ENCODE data around the gene CKB.
A peak's percentile ranks its signal among the peaks of the same experiment; 100 is the strongest.

Gene CKB

GRCh38 chr14:103548463-103549351 lies 26.1 kb upstream of the CKB start:
- TF ChIP-seq, protein P1, sequence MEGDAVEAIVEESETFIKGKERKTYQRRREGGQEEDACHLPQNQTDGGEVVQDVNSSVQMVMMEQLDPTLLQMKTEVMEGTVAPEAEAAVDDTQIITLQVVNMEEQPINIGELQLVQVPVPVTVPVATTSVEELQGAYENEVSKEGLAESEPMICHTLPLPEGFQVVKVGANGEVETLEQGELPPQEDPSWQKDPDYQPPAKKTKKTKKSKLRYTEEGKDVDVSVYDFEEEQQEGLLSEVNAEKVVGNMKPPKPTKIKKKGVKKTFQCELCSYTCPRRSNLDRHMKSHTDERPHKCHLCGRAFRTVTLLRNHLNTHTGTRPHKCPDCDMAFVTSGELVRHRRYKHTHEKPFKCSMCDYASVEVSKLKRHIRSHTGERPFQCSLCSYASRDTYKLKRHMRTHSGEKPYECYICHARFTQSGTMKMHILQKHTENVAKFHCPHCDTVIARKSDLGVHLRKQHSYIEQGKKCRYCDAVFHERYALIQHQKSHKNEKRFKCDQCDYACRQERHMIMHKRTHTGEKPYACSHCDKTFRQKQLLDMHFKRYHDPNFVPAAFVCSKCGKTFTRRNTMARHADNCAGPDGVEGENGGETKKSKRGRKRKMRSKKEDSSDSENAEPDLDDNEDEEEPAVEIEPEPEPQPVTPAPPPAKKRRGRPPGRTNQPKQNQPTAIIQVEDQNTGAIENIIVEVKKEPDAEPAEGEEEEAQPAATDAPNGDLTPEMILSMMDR (IDR thresholded peaks at IDR 0.05; ENCODE audit: borderline replicate concordance, insufficient read depth, low read depth, low read length) = no peak
- H3K4me3 ChIP-seq (ENCODE audit: low read depth, low read length) = no peak overlapping the region

GRCh38 chr14:103547941-103548462 lies 25.4 kb upstream of the CKB start:
- TF ChIP-seq, protein P1 (IDR thresholded peaks at IDR 0.05; ENCODE audit: borderline replicate concordance, insufficient read depth, low read depth, low read length) = no peak
- no peak overlapping the region for H3K4me3 ChIP-seq (ENCODE audit: low read depth, low read length)

DNA sequence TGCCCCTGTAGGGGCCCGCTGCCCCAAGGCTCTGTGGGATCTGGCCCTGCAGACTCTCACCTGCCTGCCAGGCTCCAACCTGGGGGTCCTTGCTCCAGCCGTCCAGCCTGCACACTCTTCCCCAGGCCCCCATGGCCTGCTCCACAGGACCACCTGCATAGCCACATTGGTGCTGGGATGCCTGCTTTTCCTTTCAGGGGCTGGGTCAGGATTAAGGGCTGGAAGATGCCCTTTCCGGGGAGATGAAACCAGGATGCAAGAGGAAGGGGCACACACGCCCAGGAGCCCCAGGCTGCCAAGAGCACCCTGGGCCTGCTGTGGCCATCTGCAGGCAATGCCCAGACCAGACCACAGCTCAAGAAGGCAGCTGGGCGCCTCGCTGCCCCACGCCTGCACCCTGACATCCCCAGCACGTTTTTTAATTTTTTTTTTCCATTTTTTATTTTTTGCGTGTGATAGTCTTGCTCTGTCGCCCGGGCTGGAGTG lies 24.9 kb upstream of the CKB start:
- TF ChIP-seq, protein P1 (IDR thresholded peaks at IDR 0.05; ENCODE audit: borderline replicate concordance, insufficient read depth, low read depth, low read length) = no peak
- H3K4me3 ChIP-seq (ENCODE audit: low read depth, low read length) = no peak overlapping the region

- no peak overlapping the region for H3K4me3 ChIP-seq (ENCODE audit: low read depth, low read length)
- TF ChIP-seq, protein P1 (IDR thresholded peaks at IDR 0.05; ENCODE audit: borderline replicate concordance, insufficient read depth, low read depth, low read length) = peak; percentile 89
Measured at GRCh38 chr14:103546652-103547454, 24.2 kb upstream of the CKB start.

DNA sequence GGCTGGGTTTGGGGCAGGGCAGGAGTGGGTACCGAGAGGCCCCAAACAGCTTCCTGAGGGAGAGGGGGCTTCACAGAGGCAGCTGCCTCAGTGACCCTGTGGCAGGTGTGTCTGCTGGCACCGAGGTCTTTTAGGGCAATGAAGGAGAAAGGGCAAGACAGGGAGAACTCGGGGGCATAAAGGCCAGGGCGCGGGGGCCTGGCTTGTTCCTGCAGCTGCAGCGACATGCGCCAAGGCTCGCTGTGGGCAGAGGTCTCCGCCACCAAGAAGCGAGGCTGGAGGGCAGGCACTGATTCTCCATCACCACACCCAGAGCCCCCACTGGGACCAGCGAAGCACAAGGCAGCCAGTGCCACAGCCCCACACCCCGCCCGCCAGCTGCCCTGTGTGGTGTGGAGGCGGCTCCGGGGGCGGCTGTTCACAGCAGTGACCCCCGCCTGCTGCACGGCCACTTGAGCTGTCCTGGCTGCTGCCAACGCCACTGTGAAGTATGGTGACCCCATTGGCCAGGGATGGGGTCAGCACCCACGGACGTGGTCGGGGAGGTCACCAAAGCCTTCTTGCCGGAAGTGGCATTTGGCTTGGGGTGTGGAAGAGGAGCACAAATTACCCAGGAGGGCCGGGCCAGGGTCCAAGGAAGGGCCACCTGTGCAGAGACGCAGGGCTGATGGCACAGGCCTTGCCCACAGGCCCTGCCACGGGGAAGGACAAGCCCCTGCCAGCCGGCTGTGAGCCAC lies 23.5 kb upstream of the CKB start:
- TF ChIP-seq, protein P1 (IDR thresholded peaks at IDR 0.05; ENCODE audit: borderline replicate concordance, insufficient read depth, low read depth, low read length) = no peak
- no peak overlapping the region for H3K4me3 ChIP-seq (ENCODE audit: low read depth, low read length)

- no peak overlapping the region for H3K4me3 ChIP-seq (ENCODE audit: low read depth, low read length)
- TF ChIP-seq, protein P1 (IDR thresholded peaks at IDR 0.05; ENCODE audit: borderline replicate concordance, insufficient read depth, low read depth, low read length) = no peak
Measured at GRCh38 chr14:103545219-103545914, 22.7 kb upstream of the CKB start.

Data from GM12875 (cell line).